IPS DF 4.7 (cell line): ENCODE results near the gene L3MBTL4.
"Not testable (repeated sequence)": the region's sequence is repeated elsewhere in the genome, so short reads cannot be mapped to it uniquely, and the experiment has no call there.

ENCODE experiments used
- DNase-seq: peaks from one replicate; pipeline ENCODE4 v3.0.0-alpha.2; 2013; ENCODE audit warnings: low spot score; ENCODE audit errors: extremely low read depth

L3MBTL4 gene

DNA sequence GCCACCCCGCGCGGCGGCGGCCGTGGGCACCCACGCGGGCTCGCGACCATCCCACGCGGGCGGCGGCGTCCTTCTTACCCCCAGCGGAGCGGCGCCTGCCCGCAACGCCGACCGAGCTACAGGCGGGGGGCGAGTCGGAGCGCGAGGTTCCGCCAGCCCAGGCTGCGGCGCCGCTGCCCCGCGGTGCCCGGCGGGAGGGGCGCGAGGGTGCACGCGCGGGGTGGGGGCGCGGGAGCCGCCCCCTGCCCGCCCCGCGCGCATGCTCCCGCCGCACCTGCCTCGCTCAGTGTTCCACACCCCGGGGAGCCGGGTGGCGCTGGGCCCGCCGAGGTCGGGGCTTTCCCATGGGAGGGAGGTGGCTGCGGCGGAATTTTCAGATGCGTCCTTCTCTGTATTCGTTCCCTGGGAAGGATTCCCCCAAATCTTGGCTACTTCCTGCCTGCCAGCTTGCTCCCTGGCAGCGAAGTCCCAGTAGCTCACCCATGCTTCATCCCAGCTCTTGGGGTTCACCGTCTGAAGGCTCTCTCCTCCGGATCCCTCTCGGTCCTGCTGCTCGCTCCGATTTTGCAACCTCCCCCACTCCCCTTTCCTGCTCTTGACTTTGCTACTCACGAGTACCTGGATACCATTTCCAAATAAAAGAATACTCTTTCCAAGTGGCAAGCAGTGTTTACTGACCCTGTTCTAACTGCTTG is at the start of gene L3MBTL4:
L3MBTL4 (minus strand) TSS at position 189 of the 695 bp plus-strand sequence. CDS start 103,286 bp downstream, outside the sequence.
- DNase-seq: no peak

- no peak for DNase-seq
Measured at GRCh38 chr18:6452194-6452593, 37.5 kb upstream of the L3MBTL4 start.

GRCh38 chr18:6449213-6449612 is 34.5 kb upstream of the L3MBTL4 start:
- no peak for DNase-seq

- DNase-seq: no peak
Measured at GRCh38 chr18:6444466-6445228, 29.9 kb upstream of the L3MBTL4 start.

GRCh38 chr18:6441200-6441599 is 26.5 kb upstream of the L3MBTL4 start:
- DNase-seq: no peak

- DNase-seq: no peak
Measured at GRCh38 chr18:6437937-6438818, 23.5 kb upstream of the L3MBTL4 start.

DNA sequence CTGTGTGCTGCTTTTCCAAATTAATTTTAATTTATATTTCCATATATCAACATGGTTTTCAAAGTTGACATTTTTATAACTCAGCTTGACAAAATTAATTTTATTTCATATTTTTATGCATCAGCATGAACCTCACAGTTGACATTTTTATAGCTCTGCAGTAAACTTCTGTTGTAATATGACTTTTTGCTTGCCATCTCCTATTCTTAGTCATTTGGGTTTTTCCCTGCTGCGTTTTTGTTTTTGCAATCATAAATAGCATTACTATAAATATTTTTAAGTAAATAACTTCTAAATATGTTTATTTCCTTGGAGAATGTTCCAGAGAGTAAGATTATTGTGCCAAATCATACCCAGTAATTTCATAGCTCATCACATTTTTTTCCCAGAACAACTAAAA is 21.0 kb upstream of the L3MBTL4 start:
- DNase-seq: no peak

DNA sequence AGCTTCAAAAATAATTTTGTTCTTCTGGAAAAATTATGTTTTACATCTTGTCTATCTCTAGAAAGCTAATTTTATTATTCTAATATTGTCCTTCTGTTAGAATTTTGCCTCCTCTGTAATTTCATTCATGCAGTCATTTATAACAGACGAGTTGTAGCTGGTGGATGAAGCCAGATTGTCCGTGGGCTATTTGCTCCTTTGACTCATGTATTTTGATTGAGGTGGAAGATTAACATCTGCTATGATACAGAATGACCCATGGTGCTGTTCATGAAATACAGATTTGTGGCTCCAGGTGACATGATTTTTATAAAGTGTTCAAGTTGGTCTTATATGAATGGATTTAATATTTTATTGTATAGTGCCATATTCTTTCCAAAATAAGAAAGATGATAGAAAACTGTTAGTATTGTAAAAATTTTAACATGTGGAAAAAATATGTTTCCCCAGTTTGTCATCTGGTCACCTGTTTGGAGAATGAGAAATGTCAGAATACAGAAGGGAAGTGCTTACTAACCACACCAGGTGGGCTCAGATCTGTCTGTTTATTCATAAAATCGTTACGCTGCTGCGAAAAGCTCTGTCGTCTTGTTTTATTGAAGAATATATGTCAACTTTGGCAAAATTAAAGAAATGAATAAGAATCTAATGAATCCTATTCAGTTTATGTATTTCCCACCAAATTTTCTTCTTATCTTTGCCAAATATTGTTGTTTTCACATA is 20.4 kb upstream of the L3MBTL4 start:
- no peak for DNase-seq

- DNase-seq: no peak
Measured at GRCh38 chr18:6434481-6434880, 19.8 kb upstream of the L3MBTL4 start.

DNA sequence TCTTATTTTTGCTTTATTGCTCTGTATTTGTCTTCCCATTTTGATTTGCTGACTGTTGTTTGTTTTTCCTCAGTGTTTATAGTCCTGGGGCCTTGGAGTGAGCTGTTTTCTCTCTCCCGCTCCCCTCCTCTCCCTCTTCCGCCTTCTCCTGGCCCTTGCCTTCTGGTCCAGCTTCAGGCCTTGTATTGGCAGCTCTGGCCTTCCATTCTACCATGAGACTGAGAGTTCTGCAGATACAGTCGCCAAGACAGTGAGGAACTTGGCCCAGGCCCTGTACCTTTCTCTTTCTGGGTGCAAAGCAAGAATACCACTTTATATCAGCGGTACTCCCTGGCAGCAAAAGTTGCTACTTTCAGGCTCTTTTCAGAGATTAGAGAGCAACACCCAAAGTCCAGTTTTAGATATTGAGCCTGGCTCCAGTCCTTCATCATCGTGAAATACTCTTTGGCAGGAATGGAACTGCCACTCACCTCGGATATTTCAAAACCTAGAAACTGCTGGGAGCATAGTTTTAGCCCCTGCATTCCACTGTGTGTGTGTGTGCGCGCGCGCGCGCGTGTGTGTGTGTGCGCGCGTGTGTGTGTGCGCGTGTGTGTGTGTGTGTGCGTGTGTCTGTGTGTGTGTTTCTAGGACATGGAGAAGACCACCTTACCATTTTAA is 17.1 kb upstream of the L3MBTL4 start:
- DNase-seq: no peak

- no peak for DNase-seq
Measured at GRCh38 chr18:6428851-6429395, 14.2 kb upstream of the L3MBTL4 start.

DNA sequence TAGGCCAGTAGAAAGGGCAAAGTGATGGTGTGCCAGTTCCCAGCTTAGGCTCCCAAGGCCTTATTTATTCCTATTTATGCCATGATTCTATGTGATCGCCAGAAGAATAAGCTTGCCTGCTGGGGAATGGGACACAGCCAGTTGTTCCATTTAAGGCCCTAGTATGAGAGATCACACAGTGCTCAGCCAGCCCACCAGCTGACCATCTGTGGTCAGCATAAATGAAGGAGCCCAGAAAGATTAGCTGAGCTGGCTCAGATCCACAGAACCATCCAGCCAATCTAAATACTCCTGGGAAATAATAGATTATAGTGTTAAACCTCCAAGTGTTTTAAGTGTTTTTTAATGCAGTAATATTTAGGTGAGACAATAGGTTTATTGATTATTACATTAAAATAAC is 12.6 kb upstream of the L3MBTL4 start:
- no peak for DNase-seq

DNA sequence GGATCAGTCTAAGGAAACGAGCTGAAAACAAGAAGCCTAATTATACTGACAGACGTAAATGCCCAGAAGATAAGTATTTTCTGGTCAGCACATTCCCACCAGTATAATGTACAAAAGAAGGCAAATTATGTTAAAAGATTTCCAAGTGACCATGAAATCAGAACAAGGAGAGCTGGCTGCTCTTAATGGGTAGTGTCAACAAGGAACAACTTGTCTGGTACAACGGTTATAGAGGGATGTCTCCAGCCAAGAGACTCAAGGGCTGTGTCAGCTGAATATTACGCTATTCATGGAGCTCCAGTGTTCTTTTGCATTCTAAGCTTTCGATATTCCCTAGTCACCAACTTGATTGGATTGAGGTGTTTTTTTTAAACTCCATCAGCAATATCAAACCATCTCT is 8.6 kb upstream of the L3MBTL4 start:
- DNase-seq: no peak

GRCh38 chr18:6414118-6414722 is 491 bp downstream of the L3MBTL4 start:
- no peak for DNase-seq

DNA sequence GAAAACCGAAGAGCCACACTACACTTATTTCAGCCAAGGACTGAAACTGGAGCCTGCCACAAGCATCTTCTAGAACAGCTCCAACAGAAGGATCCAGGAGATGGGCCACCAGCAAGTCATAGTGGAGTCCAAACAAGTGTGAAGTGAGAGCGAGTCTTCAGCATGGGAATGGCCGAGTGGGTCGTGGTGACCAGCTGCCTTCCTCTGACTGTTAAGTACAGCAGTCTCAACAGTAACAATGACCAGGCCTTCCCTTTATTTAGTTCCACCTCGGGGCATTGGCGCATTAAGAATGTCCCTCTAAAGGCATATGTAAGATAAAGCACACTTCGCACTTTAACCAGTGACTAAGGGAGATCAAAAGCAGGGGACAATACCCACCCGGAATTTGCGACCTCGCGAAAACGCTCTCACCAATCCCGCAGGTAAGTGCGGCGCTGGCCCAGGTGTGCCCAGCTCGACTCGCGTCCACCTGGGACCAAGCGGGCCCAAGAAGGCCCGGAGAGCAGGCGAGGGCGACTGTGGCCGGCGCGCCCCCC is 1.1 kb downstream of the L3MBTL4 start:
- no peak for DNase-seq

DNA sequence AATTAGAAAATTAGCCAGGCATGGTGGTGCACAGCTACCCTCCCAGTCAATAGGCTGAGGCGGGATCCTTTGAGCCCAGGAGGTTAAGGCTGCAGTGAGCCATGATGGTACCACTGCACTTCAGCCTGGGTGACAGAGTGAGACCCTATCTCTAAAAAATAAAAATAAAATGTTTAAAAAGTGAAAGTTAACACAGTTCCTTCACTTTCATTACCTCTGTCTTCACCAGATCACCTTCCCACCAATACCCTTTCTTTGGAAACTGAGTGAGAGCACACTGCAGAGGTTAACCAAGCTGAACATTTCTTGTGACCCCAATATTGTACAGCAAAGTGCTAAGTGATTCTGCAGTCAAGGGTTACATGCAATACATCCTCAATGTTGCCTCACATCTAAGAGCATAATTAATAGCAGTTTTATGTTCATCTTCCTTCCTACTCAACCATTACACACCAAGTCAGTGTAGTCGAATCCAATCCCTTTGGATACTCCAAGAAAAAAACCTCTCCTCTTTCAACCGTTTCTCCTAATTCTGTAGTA is 1.7 kb downstream of the L3MBTL4 start:
- no peak for DNase-seq

- DNase-seq: no peak
Measured at GRCh38 chr18:6411382-6411781, 3.3 kb downstream of the L3MBTL4 start.

GRCh38 chr18:6409933-6410332 is 4.8 kb downstream of the L3MBTL4 start:
- no peak for DNase-seq

DNA sequence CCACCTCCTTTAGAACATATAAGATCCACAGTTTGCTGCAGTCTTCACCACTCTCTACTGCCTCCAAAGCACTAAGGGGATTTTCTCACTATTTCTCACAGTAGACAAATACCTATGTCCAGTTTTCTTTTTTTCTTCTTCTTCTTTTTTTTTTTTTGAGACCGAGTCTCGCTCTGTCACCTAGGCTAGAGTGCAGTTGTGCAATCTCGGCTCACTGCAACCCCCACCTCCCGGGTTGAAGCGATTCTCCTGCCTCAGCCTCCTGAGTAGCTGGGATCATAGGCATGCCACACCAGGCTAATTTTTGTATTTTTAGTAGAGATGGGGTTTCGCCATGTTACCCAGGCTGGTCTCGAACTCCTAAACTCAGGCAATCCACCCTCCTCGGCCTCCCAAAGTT is 6.2 kb downstream of the L3MBTL4 start:
- not testable (repeated sequence) for DNase-seq
